Measurements from ENCODE around the gene DNAJC30.

DNAJC30 gene

DNA sequence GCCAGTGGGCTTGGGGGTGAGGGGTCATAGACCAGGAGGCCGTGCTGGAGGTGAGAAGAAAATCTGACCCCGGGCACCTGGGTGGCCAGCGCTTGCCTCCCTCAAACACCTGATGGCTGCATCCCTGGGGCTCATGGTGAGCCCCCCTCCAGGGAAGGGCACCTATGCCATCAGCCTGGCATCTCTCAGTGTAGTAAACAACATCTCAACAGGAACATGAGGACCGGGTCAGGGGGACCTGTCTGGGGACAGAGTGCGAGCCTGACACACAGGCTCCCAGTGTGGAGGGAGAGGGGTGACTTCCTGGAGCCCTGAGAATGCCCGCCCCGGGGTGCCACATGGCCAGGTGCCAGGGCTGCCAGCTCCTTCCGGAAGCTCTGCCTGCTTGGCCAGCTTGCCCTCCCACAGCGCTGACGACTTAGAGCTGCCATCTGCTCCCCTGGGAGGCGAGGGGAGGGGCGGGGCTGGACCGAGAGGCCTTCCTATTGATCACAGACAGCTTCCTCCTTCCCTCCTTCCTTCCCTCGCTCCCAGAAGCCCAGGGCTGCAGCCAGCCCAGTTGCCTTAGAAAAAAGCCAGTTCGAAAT, 23.9 kb upstream of the DNAJC30 start:
- peak; percentile 35 for DNase-seq

DNA sequence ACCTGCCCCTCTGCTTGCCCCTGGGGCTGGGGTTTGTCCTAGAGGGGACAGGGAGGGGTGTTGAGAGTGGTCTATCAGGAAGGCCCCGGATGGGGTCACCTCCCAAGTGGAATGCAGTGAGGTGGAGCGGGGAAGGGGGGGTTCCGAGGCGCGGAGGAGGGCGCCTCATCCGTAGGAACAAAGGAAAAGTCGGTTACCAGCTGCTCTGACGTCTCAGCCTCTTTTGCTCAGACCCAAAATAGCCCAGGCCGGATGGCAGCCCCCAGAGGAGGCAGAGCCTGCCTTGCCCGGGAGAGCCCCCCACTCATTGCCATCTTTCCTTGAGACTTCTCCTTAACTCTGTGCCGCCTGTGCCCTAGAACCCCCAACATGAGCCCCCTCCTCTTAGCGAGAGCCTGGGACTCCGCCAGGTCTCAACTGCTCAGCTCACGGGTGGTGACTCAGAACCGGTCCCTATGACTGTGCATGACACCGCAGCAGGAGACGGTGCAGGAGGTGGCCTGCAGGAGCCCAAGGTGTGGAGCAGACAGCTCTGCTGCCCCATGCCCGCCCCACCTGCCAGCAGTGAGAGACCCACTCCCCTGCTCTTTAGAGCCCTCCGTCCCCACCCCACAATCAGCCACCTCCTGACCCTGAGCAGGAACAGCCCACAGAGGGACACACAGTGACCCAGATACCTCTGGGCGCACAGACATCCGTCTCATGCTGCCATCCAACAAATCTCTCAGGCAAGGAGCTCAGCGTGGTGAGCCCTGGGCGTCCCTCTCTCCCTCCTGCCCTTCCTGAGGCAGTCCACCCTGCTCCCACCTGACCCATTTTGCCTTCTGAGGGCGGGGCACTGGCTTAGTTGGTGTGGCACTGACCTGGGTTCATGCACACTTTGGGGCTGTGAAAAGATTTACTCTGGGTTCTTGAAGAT, 23.1 kb upstream of the DNAJC30 start:
- peak; percentile 30 for DNase-seq

DNA sequence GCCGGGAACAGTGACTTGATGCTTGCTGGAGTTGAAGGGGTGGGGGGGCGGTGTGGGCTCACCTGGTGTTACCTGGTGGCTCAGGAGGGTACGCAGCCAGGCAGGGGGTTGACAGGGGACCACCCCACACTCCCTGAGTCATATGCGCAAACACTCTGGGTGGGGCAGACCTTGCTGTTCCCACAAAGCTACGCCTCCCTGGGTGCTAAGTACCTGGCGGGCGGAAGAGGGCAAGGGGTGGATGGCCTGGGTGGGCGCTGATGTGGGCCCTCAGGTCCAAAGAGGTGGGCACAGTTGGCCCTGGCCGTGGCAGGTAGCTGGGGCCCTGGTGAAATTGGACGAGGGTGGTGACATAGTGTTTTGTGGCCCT, 22.3 kb upstream of the DNAJC30 start:
- no peak for DNase-seq

DNA sequence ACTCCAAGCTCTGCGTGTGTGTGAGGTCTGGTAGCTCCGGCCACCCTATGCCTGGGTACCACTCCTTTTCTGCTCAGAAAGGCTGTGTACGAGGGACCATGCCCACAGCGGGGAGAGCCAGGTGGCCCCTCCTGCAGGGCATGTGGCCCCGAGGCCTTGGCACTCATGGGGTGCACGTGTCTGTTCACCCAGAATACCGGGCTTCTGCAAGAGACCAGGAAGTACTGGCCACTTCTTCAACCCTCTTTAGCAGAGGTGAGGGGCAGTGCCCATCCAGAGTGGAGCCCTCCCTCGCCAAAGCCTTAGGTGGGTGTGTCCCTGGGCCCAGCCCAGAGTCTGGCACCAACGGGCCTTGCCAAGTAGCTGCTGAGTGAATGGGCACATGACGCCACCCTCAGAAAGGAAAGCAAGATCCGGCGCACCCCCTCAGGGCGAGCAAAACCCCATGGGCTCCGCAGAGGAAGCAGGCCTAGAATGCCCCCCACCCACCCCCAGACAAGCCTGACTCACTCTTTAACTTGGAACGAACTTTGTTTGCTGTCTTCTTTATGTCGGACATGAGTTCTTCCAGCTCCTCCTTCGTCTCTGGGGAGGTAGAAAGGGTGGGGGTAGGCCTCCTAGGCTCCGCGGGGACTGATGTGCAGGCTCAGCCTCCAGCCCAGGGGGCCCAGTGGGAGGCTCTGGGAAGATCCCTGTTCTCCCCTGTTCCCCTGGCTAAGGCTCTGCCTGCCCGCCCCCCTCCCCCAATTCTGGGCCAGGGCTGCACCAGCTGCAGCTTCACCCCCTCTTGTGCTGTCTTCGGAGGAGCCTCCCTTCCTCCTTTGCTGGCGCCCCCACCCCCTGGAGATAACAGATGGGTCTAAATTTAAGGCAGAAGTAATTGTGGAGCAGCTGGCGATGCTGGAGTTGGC, 21.6 kb upstream of the DNAJC30 start:
- no peak for DNase-seq

DNA sequence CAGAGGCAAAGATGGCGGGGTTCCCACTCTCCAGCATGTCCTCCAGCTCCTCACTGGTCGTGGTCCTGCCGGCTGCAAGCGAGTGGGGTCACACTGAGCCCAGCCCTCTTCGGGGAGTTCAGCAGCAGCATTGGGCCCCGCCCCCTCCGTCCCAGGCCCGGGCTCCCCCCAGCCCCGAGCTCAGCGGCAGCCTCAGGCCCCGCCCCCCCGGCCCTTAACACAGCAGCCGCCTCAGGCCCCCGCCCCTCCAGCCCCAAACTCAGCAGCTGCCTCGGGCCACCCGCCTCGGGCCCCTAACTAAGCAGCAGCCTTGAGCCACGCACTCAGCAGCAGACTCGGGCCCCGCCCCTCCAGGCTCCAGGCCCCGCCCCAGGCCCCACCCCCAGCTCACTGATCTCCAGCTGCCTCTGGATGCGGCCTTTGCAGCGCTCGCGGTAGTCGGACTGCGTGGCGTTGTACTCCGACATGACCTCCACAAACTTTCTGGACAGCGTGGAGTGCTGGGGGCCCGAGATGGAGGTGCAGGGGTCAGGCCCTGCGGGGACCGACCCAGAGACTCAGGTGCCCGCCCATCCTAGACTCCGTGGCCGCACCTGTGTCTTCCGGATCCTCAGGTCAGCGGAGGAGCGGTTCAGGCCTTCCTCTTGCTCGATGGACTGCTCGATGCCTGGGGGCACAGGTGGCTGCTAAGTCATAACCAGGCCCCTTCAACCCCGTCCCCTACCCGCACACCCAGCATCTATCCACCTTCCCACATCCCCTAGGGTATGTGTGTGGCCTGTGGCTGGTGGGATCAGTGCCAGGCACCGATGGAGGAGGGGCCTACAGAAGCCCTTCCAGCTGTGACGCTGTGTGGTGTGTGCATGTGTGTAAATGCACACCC, 20.7 kb upstream of the DNAJC30 start:
- peak; percentile 46 for DNase-seq

DNA sequence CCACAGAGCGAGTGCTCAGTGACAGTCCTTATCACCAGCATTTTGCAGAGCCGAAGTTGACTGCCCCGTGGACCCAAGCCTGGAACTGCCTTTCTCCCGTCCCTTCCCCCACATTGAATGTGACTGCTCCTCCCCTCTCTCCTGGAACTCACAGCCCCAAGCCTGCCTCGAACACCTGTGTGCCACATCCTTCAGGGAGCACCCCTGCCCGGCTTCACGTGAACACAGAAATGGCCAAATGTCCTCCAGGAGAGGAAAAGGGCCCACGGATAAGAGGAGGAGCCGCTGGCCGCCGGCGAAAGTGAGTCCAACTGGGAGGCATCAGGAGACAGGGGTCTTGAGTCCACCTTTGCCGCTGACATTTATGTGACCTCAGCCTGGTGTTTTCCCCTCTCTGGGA, 20.0 kb upstream of the DNAJC30 start:
- DNase-seq = no peak

DNA sequence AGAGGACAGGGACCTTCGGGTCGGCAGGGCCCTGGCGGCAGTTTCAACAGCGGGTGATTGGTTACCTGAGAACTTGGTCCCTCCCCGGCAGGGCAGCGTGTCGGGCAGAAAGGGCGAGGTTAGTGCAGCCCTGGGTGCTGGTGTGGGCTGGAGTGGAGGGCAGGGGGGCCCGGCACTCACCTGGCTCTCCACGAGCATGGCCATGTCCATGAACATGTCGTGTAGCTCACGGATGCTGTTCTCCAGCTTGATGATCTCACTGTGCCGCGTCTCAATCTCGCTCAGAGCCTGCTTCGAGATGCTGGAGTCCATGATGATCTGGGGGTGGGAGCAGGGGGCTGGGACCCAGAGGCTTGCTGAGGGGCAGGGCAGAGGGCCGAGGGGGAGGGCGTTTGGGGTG, 19.4 kb upstream of the DNAJC30 start:
- no peak for DNase-seq

DNA sequence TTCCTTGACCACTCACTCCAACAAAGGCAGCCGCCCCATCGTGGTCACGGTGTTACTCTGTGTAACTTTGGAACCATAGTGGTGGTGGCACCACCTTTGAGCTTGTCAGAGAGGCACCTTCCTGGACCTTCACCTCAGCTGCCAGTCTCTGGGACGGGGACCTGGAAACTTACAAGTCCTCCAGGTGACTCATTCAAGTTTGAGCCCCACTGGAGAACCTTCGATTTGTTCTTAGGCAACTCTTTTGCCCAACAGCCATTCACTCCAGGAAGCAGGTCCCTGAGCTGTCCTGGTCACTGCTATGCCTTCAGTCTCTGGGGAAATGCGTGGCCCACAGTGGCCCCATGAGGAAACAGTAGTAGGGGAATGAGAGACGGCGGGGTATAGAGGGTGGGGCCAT, 19.0 kb upstream of the DNAJC30 start:
- DNase-seq = no peak

DNA sequence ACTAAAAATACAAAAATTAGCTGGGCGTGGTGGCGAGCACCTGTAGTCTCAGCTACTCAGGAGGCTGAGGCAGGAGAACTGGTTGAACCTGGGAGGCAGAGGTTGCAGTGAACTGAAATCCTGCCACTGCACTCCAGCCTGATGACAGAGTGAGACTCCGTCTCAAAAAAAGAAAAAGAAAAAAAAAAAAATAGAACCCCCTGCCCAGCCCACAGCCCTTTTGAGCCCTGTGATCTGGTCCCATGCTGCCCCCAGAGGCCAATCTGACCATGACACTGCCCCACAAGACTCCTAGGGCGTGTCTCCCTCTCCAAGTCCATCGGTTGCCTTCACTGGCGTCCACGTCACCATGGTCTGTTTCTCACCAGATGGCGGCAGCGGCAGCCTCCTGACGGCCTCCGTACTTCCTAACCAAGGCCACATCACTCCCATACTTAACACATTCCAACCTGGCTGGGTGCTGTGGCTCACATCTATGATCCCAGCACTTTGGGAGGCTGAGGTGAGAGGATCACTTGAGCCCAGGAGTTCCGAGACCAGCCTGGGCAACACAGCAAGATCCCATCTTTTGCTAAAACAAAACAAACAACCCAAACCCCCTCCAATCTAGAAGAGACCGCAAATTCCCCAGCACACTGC, 18.2 kb upstream of the DNAJC30 start:
- DNase-seq = peak; percentile 42

DNA sequence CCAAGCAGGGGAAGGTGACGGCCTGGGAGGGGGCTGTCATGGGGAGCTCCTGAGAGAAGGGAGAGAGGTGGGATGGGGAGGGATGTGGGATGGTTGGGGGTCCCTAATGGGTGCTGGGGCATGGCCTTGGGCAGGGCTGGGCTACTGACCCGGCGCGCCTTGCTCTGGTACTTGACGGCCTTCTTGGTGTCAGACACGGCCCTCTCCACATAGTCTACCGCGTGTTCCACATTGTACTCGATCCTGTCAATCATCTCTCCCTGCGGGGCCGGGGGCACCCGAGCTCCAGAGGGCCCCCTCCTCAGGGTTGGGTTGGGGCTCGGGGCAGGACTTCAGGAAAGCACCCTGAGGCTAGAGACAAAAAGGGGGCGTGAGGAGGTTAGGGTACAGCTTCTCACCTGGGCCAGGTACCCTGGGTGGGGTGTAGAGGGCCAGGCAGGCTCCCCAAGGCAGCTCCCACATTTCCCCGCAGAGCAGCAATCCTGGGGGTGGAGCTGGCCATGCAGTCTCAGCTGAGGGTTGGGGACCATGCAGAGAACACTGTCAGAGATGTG, 17.4 kb upstream of the DNAJC30 start:
- no peak for DNase-seq

DNA sequence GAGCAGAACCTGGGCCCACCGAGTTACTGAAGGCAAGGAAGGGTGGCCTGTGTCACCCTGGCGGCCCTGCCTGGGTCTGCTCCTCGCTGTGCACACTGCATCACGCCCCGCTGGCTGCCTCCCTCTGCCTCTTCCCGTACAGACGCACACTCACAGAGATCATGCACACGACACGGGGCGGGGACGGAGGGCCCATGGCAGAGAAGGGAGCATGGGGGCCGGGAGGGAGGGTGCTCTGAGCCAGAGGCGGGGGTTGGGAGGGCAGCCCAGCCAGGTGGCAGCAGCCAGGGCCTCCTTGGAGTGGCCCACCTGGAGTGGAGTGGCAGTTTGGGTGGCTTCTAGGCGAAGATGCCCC, 16.8 kb upstream of the DNAJC30 start:
- DNase-seq = no peak

DNA sequence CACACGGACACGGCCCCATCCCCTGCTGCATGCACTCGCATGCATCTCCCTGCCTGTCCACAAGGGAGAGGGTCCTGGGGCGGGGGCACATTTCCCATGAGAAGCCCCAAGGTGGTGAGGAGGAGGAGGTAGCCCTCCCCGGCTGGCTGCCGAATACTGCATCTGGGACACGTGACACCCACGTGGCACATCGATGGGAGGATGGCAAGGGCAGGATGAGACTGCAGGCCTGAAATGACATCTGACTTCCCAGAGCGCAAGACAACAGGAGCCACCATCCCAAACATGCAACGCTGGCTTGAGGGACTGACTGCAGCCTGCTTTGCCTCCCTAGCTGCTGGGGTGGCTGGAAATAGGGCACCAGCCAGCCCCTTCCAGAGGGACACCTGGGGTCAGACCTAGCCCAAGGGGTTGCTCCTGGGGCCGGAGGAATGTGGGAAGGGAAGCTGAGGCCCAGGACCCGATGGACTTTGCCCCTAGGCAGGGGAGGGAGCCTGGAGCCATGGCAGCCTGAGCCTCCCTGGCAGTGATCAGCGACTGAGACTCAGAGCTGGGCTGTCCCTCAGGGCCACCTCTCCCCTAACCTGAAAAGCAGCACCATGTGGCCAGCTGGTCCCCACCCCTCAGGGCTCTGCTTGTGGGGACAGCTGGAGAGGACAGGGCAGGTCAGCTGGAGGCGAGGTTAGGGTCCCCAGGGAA, 16.3 kb upstream of the DNAJC30 start:
- DNase-seq = no peak

DNA sequence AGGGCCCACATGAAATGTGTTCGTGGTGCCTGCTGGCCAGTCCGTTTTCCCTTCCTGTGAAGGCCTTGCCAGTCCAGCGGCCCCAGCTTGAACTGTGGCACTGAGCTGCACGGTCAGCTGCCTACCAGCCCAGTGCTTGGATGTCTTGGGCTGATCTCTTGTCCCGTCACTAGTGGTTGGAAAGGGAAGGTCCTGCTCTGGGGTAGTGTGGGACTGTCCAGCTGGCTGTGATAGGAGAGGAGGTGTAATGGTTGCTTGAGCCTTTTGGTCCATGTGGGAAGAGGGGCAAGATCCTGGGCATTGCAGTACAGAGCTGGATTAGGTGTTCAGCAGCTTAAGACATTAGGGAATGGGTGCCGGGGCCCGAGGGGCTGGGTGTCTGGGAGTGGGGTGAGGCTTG, 15.2 kb upstream of the DNAJC30 start:
- DNase-seq = no peak

DNA sequence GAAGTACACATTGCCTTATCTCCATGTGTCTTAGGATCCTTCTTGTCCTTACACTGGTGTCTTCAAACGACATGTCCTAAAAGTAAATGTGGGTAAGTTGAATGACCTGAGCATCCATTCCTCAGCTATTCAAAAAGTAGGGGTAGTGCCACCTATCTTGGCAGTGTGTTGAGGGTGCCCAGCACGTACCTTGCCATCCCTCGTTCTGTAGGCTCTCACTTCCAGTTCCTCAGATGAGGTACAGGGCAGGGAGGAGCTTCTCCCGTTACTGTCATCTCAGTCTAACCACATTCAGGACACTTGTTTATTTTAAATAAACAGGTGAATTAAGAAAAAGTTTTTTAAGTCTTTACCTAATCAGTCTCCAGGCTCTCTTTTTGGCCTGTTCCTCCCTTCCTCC, 13.1 kb upstream of the DNAJC30 start:
- no peak for DNase-seq

DNA sequence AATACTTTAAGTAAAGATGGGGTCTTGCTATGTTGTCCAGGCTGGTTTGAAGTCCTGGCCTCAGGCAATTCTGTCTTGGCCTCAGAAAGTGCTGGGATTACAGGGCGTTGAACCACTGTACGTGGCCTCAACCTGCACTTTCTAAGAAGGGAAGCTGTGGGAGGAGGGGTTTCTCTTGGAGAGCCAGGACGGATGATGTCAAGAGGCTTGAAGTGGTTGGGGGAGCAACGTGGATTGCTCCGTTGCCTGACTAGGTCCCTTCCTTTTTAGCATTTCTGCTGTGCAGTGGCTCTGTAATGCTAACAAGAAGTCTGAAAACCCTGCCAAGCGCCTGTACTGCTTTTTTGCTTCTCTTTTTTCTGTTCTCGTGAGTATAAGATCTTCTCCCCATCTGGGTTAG, 7.4 kb upstream of the DNAJC30 start:
- no peak for DNase-seq

DNA sequence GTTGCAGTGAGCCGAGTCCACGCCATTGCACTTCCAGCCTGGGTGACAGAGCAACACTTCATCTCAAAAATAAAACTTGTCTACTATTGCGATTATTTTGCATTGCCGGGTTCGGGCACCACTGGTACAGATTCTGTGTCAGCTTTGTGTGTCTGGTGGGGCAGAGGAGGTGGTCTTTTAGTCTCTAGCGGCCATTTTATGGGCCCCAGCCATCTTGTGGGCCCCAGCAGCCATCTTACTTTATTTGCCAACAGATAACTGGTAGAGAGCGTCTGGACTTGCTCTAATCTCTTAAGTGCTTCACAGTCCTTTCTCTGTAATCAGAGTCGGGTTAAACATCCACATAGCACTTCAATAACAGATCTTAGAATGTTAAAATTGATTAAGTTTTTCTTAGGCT, 5.0 kb upstream of the DNAJC30 start:
- DNase-seq = no peak

DNA sequence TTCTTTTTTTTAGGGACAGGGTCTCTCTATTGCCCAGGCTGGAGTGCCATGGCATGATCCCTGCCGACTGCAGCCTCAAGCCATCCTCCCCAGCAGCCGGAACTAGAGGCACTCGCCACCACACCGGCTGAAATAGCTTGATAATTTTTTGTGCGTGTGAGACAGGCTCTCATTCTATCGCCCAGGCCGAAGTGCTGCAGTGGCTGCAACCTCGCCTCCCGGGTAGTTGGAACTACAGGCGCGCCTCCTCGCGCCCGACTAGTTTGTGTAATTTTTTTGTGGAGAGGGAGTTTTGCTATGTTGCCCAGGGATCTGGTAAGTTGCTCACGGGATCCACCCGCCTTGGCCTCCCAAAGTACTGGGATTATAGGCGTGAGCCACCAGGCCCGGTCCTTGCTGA, 2.1 kb upstream of the DNAJC30 start:
- DNase-seq = no peak

DNA sequence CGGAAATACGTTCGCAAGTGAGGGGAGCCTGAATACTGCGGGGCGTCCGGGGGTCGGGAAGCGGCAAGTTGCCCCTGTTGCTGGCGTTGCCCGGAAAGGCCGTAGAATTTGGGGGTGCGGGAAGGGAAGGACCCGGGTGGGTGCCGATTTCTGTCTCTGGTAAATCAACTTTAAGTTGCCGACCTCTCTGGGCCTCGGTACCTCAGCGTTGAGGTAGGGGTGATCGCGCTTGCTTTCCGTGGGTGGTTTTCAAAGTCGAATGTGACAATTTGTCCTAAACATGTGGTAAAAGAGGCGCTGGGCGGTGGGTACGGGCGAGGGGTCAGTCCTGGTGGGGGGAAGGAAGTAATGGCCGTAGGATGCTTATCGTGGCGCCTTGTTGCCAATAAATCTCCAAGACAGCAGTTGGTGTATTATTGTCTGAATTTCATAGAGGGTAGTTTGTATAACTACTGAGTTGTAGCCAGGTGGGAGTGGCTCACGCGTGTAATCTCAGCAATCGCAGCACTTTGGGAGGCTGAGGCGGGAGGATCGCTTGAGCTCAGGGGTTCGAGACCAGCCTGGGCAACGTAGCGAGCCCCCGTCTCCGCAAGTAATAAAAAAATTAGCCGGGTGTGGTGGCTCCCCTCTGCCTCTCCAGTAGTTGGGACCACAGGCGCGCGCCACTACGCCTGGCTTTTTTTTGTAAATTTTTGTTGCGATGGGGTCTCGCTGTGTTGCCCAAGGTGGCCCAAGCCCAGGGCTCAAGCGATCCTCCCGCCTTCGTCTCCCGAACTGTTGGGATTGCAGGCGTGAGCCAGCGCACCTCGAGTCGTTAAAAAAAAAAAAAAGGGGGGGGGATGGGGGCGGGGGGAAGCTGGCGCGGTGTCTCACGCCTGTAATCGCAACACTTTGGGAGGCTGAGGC, 788 bp upstream of the DNAJC30 start:
- DNase-seq = no peak

DNA sequence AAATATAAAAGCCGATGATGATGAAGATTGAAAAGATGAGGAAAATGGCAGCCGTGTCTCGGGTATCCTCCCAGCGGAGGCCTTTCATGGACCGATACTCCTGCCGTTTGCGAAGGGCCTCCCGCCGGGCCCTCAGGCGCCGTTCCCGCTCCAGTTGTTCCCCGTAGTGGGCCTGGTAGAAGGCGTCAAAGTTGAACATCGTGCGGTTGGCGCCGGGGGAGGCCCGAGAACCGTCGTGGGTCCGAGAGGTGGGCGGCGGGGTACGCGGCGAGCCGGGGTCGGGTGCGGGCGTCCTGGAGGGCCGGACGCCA, 553 bp downstream of the DNAJC30 start:
- DNase-seq = no peak

DNA sequence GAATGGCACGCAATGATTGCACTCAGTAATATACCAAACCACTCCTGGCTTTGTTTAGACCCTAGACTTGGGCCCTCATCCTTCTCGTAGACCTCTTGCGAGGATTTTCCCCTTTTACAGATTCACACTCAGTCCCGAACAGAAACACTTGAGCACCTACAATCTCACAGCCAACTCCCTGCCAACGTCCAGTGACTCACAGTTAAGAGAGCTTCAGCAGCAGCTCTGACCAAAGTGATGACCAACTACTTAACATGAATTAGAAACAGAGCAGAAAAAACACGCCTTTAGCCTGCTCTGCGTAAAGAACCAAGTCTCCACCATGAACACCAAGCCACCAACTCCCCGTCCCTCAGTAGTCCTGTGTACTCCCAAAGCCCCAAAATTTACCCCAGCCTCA, 2.2 kb downstream of the DNAJC30 start:
- no peak for DNase-seq
